Fibroblast of lung (primary cell): ENCODE results near the gene KLHDC7B. TPM values are rescaled to one million over a fixed set of nuclear protein-coding genes. Genes with fewer than 3 reads are reported as not detected.

Experiments used
- DNase-seq, 2 donors: peaks; one replicate each; pipeline versions ENCODE4 v3.0.0 to v3.0.0-alpha.2; 2010; ENCODE audit warnings: low read depth in 2 of 2
- H2AFZ ChIP-seq: 2 replicates; pipeline ENCODE4 v1.5.1; 2012; ENCODE audit warnings: low read length, control low read depth, inconsistent platforms
- H3K27ac ChIP-seq: 2 replicates; pipeline ENCODE4 v1.5.1; 2011; ENCODE audit warnings: low read length, control low read depth; ENCODE audit not compliant: insufficient read depth
- H3K27me3 ChIP-seq: 2 replicates; pipeline ENCODE4 v1.5.1; 2011; ENCODE audit warnings: mild to moderate bottlenecking, low read length; ENCODE audit not compliant: control insufficient read depth, insufficient read depth
- H3K36me3 ChIP-seq: 2 replicates; pipeline ENCODE4 v1.5.1; 2011; ENCODE audit warnings: low read length; ENCODE audit not compliant: control insufficient read depth, insufficient read depth
- H3K4me1 ChIP-seq: 2 replicates; pipeline ENCODE4 v1.5.1; 2011; ENCODE audit warnings: low read length; ENCODE audit not compliant: control insufficient read depth, insufficient read depth; ENCODE audit errors: extremely low read depth
- H3K4me2 ChIP-seq: 2 replicates; pipeline ENCODE4 v1.5.1; 2011; ENCODE audit warnings: low read length, control low read depth; ENCODE audit not compliant: insufficient read depth; ENCODE audit errors: extremely low read depth
- H3K4me3 ChIP-seq, 4 experiments: fragments of 200-600 bp in 1 of 4; sonication (generic) in 1 of 4; replicated peaks in 1 of 4; 2 replicates each; pipeline ENCODE4 v1.5.1; 2011 to 2016; ENCODE audit warnings: low read length in 4 of 4, low read depth in 3 of 4, mild to moderate bottlenecking in 3 of 4, control low read depth in 2 of 4, inconsistent platforms in 1 of 4, mixed read lengths in 1 of 4; ENCODE audit not compliant: insufficient read depth in 1 of 4; ENCODE audit errors: control extremely low read depth in 1 of 4
- H3K79me2 ChIP-seq: 2 replicates; pipeline ENCODE4 v1.5.1; 2012; ENCODE audit warnings: mild to moderate bottlenecking, low read length, inconsistent platforms; ENCODE audit not compliant: control insufficient read depth, insufficient read depth
- H3K9ac ChIP-seq: 2 replicates; pipeline ENCODE4 v1.5.1; 2011; ENCODE audit warnings: mild to moderate bottlenecking, low read length, control low read depth; ENCODE audit not compliant: insufficient read depth
- H3K9me3 ChIP-seq: 2 replicates; pipeline ENCODE4 v1.5.1; 2012; ENCODE audit warnings: low read depth, low read length; ENCODE audit not compliant: control insufficient read depth, insufficient read depth
- H4K20me1 ChIP-seq: 2 replicates; pipeline ENCODE4 v1.5.1; 2011; ENCODE audit warnings: low read length; ENCODE audit not compliant: control insufficient read depth, insufficient read depth; ENCODE audit errors: extremely low read depth
- CTCF ChIP-seq, 2 donors: IDR thresholded peaks in 1 of 2; conservative IDR thresholded peaks in 1 of 2; 1 replicate in 1 of 2; 2 replicates in 1 of 2; pipeline ENCODE4 v1.5.1; 2011 to 2012; ENCODE audit warnings: low read length in 2 of 2, control low read depth in 1 of 2, inconsistent platforms in 1 of 2, low read depth in 1 of 2, mild to moderate bottlenecking in 1 of 2
- EZH2 ChIP-seq: IDR thresholded peaks from 2 replicates; pipeline ENCODE4 v1.5.1; 2012; ENCODE audit warnings: low read length, control low read depth, mild to moderate bottlenecking; ENCODE audit errors: missing control alignments
- polyA plus RNA-seq, 2 donors: library from polyadenylated mRNA; depleted of rRNA in 1 of 2; stranded (reverse) in 1 of 2; unstranded in 1 of 2; fragments of >200 nt; gene quantifications; 2 replicates each; pipeline ENCODE4 v1.2.1, GENCODE V29; 2011 to 2012; ENCODE audit warnings: missing spikeins in 1 of 2
- total RNA-seq: library from RNA; depleted of rRNA; stranded (reverse); fragments of >200 nt; gene quantifications from 2 replicates; pipeline ENCODE4 v1.2.1, GENCODE V29; 2014

KLHDC7B gene
- total and polyA plus RNA-seq, 2 donors (not counting 1 experiment from before 2014, with no cell fraction given) = 0.17 TPM; not detected in 1

- no peaks in the 10 kb centered on the region for H4K20me1 ChIP-seq
- H3K79me2 ChIP-seq = peaks cover 18% of the 10 kb centered on the region
- H3K36me3 ChIP-seq = peaks cover 21% of the 10 kb centered on the region
- H3K4me2 ChIP-seq = no peak overlapping the region
- H3K9ac ChIP-seq = no peak overlapping the region
- no peak overlapping the region for H2AFZ ChIP-seq
- H3K27me3 ChIP-seq = no peaks in the 10 kb centered on the region
- H3K4me1 ChIP-seq = peaks cover 11% of the 10 kb centered on the region
- H3K4me3 ChIP-seq = no peak overlapping the region
- no peaks in the 10 kb centered on the region for H3K9me3 ChIP-seq
- no peak overlapping the region for H3K27ac ChIP-seq
- TF ChIP-seq EZH2 = no peak
- no peak for TF ChIP-seq CTCF (conservative IDR thresholded peaks at IDR 0.05 in 1 of 2, IDR thresholded peaks at IDR 0.05 in 1 of 2; ENCODE audit: low read depth in 1 of 2, low read length in 2 of 2)
- no peak for DNase-seq
Measured at GRCh38 chr22:50522806-50523438, 22.8 kb upstream of the KLHDC7B start.

DNA sequence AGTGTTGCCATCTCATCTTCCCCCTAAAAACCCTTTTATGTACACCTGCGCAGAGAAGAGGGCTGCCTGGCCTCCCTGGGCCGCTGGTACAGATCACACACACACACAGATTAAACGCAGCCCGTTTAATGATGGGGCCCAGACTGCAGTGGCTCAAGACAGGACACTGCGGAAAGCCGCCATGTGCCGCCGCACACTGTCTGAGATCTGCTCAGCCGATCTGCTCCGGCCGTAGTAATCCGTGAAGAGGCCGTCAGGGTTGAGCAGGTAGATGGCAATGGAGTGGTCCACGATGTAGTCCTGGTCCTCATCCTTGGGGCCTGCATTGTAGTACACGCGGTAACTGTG lies 22.3 kb upstream of the KLHDC7B start:
- H3K36me3 ChIP-seq = peaks cover 19% of the 10 kb centered on the region
- TF ChIP-seq CTCF (conservative IDR thresholded peaks at IDR 0.05 in 1 of 2, IDR thresholded peaks at IDR 0.05 in 1 of 2; ENCODE audit: low read depth in 1 of 2, low read length in 2 of 2) (no peak), EZH2 (no peak)

DNA sequence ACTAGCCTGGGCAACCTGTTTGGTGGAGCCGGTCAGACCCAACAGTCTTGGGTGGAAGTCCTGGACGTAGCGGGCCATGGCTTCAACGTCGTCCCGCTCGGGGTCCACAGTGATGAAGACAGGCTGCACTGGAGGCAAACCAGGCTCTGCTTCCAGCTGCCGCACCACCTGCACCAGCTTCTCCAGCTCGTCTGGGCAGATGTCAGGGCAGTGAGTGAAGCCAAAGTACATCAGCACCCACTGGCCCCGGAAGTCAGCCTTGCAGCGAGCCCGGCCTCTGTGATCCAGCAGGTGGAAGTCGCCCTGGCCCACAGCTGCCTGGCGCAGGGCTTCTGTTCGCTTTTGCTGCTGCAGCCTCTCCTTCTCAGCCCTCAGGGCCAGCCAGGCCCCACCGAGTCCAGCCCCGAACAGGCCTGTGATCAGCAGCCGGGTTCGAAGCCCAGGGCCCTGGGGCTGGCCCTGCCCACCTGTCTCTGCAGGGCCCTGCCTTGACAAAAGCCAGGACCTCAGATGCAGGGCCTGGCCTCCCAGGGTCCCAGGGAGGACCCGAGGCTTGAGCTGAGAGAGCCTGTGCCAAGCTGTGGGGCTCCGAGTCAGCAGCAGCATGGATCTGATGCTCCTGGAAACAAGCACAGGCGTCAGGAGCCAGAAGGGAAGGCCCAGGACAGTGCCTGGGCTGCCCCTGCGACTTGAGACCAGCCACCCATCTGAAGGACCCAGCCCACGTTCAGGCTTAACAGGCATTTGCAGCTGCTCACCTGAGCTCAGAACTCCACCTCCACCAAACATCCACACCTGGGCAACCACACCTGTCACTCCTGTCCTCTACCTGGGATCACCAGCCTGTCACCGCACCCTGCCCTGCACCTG lies 21.7 kb upstream of the KLHDC7B start:
- no peak for DNase-seq
- peaks cover 11% of the 10 kb centered on the region for H3K4me1 ChIP-seq
- H3K9me3 ChIP-seq = no peaks in the 10 kb centered on the region
- peak overlapping the region; percentile 100 for H3K4me2 ChIP-seq
- peaks cover 17% of the 10 kb centered on the region for H3K36me3 ChIP-seq
- peaks cover 18% of the 10 kb centered on the region for H3K79me2 ChIP-seq
- TF ChIP-seq CTCF (conservative IDR thresholded peaks at IDR 0.05 in 1 of 2, IDR thresholded peaks at IDR 0.05 in 1 of 2; ENCODE audit: low read depth in 1 of 2, low read length in 2 of 2) (no peak), EZH2 (no peak)
- H3K27me3 ChIP-seq = no peaks in the 10 kb centered on the region
- H3K9ac ChIP-seq = peak overlapping the region; percentile 84
- H2AFZ ChIP-seq = no peak overlapping the region
- peak overlapping the region; percentile 71 for H3K27ac ChIP-seq
- peak overlapping the region; percentile 53 to 82 (median 66) for H3K4me3 ChIP-seq
- H4K20me1 ChIP-seq = no peaks in the 10 kb centered on the region

More for the DNA sequence above, 22.3 kb upstream of the KLHDC7B start:
- H3K4me2 ChIP-seq = no peak overlapping the region
- no peak overlapping the region for H3K9ac ChIP-seq
- H3K27me3 ChIP-seq = no peaks in the 10 kb centered on the region
- H3K4me1 ChIP-seq = peaks cover 11% of the 10 kb centered on the region
- H4K20me1 ChIP-seq = no peaks in the 10 kb centered on the region
- H2AFZ ChIP-seq = no peak overlapping the region
- H3K79me2 ChIP-seq = peaks cover 18% of the 10 kb centered on the region
- no peak overlapping the region for H3K4me3 ChIP-seq
- H3K9me3 ChIP-seq = no peaks in the 10 kb centered on the region
- no peak overlapping the region for H3K27ac ChIP-seq
- DNase-seq = no peak
